ENCODE data around the gene ZNF609. TPM values are rescaled to one million over a fixed set of nuclear protein-coding genes. Genes with fewer than 3 reads are reported as not detected.

ZNF609 gene
- polyA plus RNA-seq, 1 donor from 2014 or later: 11.8 TPM

DNA sequence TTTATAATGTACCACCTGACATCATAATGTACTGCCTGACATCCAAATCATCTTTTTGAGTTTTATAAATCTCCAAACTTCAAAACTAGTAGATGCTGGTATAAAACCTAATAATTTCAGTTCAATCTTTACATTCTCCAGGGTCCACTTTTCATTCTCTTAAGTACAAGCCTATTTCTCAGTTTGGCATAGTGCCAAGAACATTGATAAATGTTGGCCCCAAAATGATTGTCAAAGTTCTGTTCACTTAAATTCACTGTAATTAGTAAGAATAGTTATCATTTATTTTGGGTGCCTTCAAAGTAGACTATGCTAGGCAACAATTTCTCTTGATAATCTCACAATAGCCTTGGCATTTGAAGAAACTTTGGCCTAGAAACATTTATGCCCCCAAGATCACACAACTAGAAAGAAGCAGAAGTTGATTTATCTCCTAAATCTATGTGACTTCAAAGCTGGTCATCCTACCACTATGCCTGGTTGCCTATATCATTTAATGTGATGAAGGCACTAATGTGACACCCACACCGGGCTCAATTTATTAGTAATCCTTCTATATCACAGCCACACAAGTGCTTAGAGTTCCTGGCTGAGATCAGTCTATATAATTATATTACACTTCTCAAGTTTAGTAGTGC lies 101.7 kb downstream of the ZNF609 start:
- no peak overlapping the region for H2AFZ ChIP-seq (ENCODE audit: low read depth, low read length)
- peaks cover 76% of the 10 kb centered on the region for H3K79me2 ChIP-seq (replicated peaks; ENCODE audit: insufficient read depth, low read length)
- H3K36me3 ChIP-seq (ENCODE audit: insufficient read depth, low read length): no peaks in the 10 kb centered on the region
- H3K4me2 ChIP-seq (ENCODE audit: low read length): no peak overlapping the region
- no peak overlapping the region for H3K4me3 ChIP-seq (ENCODE audit: low read length)
- no peaks in the 10 kb centered on the region for H3F3A ChIP-seq (ENCODE audit: insufficient read depth, low read length, poor library complexity, severe bottlenecking)
- no peak for TF ChIP-seq SMC3 (conservative IDR thresholded peaks at IDR 0.05; ENCODE audit: poor library complexity)
- no peak for TF ChIP-seq MXI1 (conservative IDR thresholded peaks at IDR 0.05; ENCODE audit: poor library complexity, severe bottlenecking)
- no peak for TF ChIP-seq EZH2 (IDR thresholded peaks at IDR 0.05; ENCODE audit: borderline replicate concordance, insufficient read depth, low read length, poor library complexity, severe bottlenecking)
- TF ChIP-seq POLR2AphosphoS5 (IDR thresholded peaks at IDR 0.05): no peak
- TF ChIP-seq, protein P1, sequence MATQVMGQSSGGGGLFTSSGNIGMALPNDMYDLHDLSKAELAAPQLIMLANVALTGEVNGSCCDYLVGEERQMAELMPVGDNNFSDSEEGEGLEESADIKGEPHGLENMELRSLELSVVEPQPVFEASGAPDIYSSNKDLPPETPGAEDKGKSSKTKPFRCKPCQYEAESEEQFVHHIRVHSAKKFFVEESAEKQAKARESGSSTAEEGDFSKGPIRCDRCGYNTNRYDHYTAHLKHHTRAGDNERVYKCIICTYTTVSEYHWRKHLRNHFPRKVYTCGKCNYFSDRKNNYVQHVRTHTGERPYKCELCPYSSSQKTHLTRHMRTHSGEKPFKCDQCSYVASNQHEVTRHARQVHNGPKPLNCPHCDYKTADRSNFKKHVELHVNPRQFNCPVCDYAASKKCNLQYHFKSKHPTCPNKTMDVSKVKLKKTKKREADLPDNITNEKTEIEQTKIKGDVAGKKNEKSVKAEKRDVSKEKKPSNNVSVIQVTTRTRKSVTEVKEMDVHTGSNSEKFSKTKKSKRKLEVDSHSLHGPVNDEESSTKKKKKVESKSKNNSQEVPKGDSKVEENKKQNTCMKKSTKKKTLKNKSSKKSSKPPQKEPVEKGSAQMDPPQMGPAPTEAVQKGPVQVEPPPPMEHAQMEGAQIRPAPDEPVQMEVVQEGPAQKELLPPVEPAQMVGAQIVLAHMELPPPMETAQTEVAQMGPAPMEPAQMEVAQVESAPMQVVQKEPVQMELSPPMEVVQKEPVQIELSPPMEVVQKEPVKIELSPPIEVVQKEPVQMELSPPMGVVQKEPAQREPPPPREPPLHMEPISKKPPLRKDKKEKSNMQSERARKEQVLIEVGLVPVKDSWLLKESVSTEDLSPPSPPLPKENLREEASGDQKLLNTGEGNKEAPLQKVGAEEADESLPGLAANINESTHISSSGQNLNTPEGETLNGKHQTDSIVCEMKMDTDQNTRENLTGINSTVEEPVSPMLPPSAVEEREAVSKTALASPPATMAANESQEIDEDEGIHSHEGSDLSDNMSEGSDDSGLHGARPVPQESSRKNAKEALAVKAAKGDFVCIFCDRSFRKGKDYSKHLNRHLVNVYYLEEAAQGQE (IDR thresholded peaks at IDR 0.05; ENCODE audit: borderline replicate concordance): no peak
- H3K9me2 ChIP-seq (ENCODE audit: insufficient read depth, low read length): no peaks in the 10 kb centered on the region
- no peaks in the 10 kb centered on the region for H4K20me1 ChIP-seq (ENCODE audit: insufficient read depth)
- no peaks in the 10 kb centered on the region for H3K27me3 ChIP-seq (ENCODE audit: insufficient read depth, low read depth, low read length)
- H3K9ac ChIP-seq (ENCODE audit: low read length): no peak overlapping the region
- H3K9me3 ChIP-seq (ENCODE audit: low read length): no peaks in the 10 kb centered on the region
- H3K27ac ChIP-seq (ENCODE audit: low read length): no peak overlapping the region

DNA sequence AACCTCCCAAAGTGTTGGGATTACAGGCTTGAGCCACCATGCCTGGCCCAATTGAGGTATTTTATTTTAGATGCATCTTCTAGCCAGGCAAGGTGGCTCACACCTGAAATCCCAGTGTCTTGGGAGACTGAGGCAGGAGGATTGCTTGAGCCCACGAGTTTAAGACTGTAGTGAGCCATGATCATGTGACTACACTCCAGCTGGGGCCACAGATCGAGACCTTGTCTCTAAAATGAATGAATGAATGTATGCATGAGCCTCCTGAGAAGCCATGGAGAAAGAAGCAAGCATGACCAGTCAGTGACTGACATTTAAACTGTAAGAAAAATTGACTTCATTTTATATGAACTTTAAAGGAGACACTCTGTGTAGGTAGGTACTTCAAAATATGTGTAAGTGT lies 105.7 kb downstream of the ZNF609 start:
- H3K27ac ChIP-seq (ENCODE audit: low read length): no peak overlapping the region
- no peak overlapping the region for H2AFZ ChIP-seq (ENCODE audit: low read depth, low read length)
- no peaks in the 10 kb centered on the region for H3K27me3 ChIP-seq (ENCODE audit: insufficient read depth, low read depth, low read length)
- H3K4me2 ChIP-seq (ENCODE audit: low read length): no peak overlapping the region
- H3K9me3 ChIP-seq (ENCODE audit: low read length): no peaks in the 10 kb centered on the region
- no peaks in the 10 kb centered on the region for H3K36me3 ChIP-seq (ENCODE audit: insufficient read depth, low read length)
- no peaks in the 10 kb centered on the region for H3F3A ChIP-seq (ENCODE audit: insufficient read depth, low read length, poor library complexity, severe bottlenecking)
- no peaks in the 10 kb centered on the region for H4K20me1 ChIP-seq (ENCODE audit: insufficient read depth)
- no peaks in the 10 kb centered on the region for H3K9me2 ChIP-seq (ENCODE audit: insufficient read depth, low read length)
- no peak overlapping the region for H3K9ac ChIP-seq (ENCODE audit: low read length)
- TF ChIP-seq EZH2 (IDR thresholded peaks at IDR 0.05; ENCODE audit: borderline replicate concordance, insufficient read depth, low read length, poor library complexity, severe bottlenecking) (no peak), RAD21 (conservative IDR thresholded peaks at IDR 0.05) (no peak), EP300 (conservative IDR thresholded peaks at IDR 0.05; ENCODE audit: poor library complexity, severe bottlenecking) (no peak), SMC3 (conservative IDR thresholded peaks at IDR 0.05; ENCODE audit: poor library complexity) (no peak), MXI1 (conservative IDR thresholded peaks at IDR 0.05; ENCODE audit: poor library complexity, severe bottlenecking) (no peak), POLR2AphosphoS5 (IDR thresholded peaks at IDR 0.05) (no peak), TAF1 (IDR thresholded peaks at IDR 0.05; ENCODE audit: low read depth) (no peak)
- TF ChIP-seq, protein P1 (IDR thresholded peaks at IDR 0.05; ENCODE audit: borderline replicate concordance): no peak
- TF ChIP-seq, protein P2, sequence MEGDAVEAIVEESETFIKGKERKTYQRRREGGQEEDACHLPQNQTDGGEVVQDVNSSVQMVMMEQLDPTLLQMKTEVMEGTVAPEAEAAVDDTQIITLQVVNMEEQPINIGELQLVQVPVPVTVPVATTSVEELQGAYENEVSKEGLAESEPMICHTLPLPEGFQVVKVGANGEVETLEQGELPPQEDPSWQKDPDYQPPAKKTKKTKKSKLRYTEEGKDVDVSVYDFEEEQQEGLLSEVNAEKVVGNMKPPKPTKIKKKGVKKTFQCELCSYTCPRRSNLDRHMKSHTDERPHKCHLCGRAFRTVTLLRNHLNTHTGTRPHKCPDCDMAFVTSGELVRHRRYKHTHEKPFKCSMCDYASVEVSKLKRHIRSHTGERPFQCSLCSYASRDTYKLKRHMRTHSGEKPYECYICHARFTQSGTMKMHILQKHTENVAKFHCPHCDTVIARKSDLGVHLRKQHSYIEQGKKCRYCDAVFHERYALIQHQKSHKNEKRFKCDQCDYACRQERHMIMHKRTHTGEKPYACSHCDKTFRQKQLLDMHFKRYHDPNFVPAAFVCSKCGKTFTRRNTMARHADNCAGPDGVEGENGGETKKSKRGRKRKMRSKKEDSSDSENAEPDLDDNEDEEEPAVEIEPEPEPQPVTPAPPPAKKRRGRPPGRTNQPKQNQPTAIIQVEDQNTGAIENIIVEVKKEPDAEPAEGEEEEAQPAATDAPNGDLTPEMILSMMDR (IDR thresholded peaks at IDR 0.05; ENCODE audit: poor library complexity, severe bottlenecking): no peak
- H3K4me3 ChIP-seq (ENCODE audit: low read length): no peak overlapping the region
- H3K79me2 ChIP-seq (replicated peaks; ENCODE audit: insufficient read depth, low read length): peaks cover 73% of the 10 kb centered on the region

Measured in neural cell (in vitro differentiated cells).